HepG2 (cell line): ENCODE results near the gene ABHD15. TPM values are rescaled to one million over a fixed set of nuclear protein-coding genes. Genes with fewer than 3 reads are reported as not detected.

Experiments used
- ADNP ChIP-seq: sonication (generic); formaldehyde crosslinking; IDR thresholded peaks from 2 replicates; pipeline ENCODE4 v1.4.0; 2020; ENCODE audit warnings: missing genetic modification reagents
- ATAD3A ChIP-seq: sonication (generic); formaldehyde crosslinking; IDR thresholded peaks from 2 replicates; pipeline ENCODE4 v1.4.0; 2020; ENCODE audit warnings: missing genetic modification reagents
- FOXC1 ChIP-seq: sonication (generic); formaldehyde crosslinking; IDR thresholded peaks from 2 replicates; pipeline ENCODE4 v1.8.0; 2022; ENCODE audit warnings: mild to moderate bottlenecking, missing genetic modification reagents, borderline replicate concordance
- HBP1 ChIP-seq: IDR thresholded peaks from 2 replicates; pipeline ENCODE4 v1.6.1; 2016; ENCODE audit warnings: low read depth, control low read depth
- HCFC1 ChIP-seq: fragments of 150-350 bp; IDR thresholded peaks from 2 replicates; pipeline ENCODE4 v1.6.1; 2014; ENCODE audit warnings: low read depth, low read length
- HDAC1 ChIP-seq: sonication (generic); formaldehyde crosslinking; IDR thresholded peaks from 2 replicates; pipeline ENCODE4 v1.5.1; 2020; ENCODE audit warnings: mild to moderate bottlenecking, missing genetic modification reagents
- HMGXB3 ChIP-seq: sonication (generic); formaldehyde crosslinking; IDR thresholded peaks from 2 replicates; pipeline ENCODE4 v1.4.0; 2020; ENCODE audit warnings: missing genetic modification reagents, borderline replicate concordance
- MYPOP ChIP-seq: sonication (generic); formaldehyde crosslinking; IDR thresholded peaks from 2 replicates; pipeline ENCODE4 v1.8.1; 2023; ENCODE audit warnings: mild to moderate bottlenecking, moderate library complexity, missing genetic modification reagents
- NFKB2 ChIP-seq: sonication (generic); formaldehyde crosslinking; IDR thresholded peaks from 2 replicates; pipeline ENCODE4 v1.4.0; 2020; ENCODE audit warnings: missing genetic modification reagents, borderline replicate concordance
- PATZ1 ChIP-seq: sonication (generic); formaldehyde crosslinking; IDR thresholded peaks from 2 replicates; pipeline ENCODE4 v1.4.0; 2020; ENCODE audit warnings: missing genetic modification reagents
- PAWR ChIP-seq: sonication (generic); formaldehyde crosslinking; IDR thresholded peaks from 2 replicates; pipeline ENCODE4 v1.4.0; 2020; ENCODE audit warnings: missing genetic modification reagents, mild to moderate bottlenecking, borderline replicate concordance
- SAP130 ChIP-seq: IDR thresholded peaks from 2 replicates; pipeline ENCODE4 v1.6.1; 2016; ENCODE audit warnings: low read depth
- SP4 ChIP-seq: sonication (generic); formaldehyde crosslinking; IDR thresholded peaks from 2 replicates; pipeline ENCODE4 v1.8.1; 2023; ENCODE audit warnings: mild to moderate bottlenecking, missing genetic modification reagents
- ZMYM4 ChIP-seq: sonication (generic); formaldehyde crosslinking; IDR thresholded peaks from 2 replicates; pipeline ENCODE4 v1.8.1; 2023; ENCODE audit warnings: mild to moderate bottlenecking, missing genetic modification reagents
- ZNF331 ChIP-seq: sonication (generic); formaldehyde crosslinking; IDR thresholded peaks from 2 replicates; pipeline ENCODE4 v1.4.0; 2020; ENCODE audit warnings: missing genetic modification reagents
- ZNF441 ChIP-seq: sonication (generic); formaldehyde crosslinking; IDR thresholded peaks from 2 replicates; pipeline ENCODE4 v1.7.0; 2021; ENCODE audit warnings: missing genetic modification reagents, borderline replicate concordance
- ZNF468 ChIP-seq: sonication (generic); formaldehyde crosslinking; IDR thresholded peaks from 2 replicates; pipeline ENCODE4 v1.8.0; 2022; ENCODE audit warnings: mild to moderate bottlenecking, moderate library complexity, missing genetic modification reagents
- ZNF775 ChIP-seq: sonication (generic); formaldehyde crosslinking; IDR thresholded peaks from 2 replicates; pipeline ENCODE4 v1.4.0; 2020; ENCODE audit warnings: missing genetic modification reagents, mild to moderate bottlenecking, moderate library complexity, borderline replicate concordance
- ZSCAN9 ChIP-seq: IDR thresholded peaks from 2 replicates; pipeline ENCODE4 v1.6.1; 2016; ENCODE audit warnings: borderline replicate concordance
- polyA plus RNA-seq, 8 experiments: library from polyadenylated mRNA; depleted of rRNA in 3 of 8; stranded (reverse) in 7 of 8; unstranded in 1 of 8; fragments of >200 nt; fragmentation: Illumina TruSeq in 4 of 8; extraction: Trizol in 4 of 8; gene quantifications; 2 replicates each; pipeline versions ENCODE4 v1.2.1 to v1.2.3, GENCODE V29; 2011 to 2016; ENCODE audit warnings: low read depth in 4 of 8, missing spikeins in 1 of 8, mixed read lengths in 1 of 8; ENCODE audit not compliant: insufficient read depth in 1 of 8
- total RNA-seq, 5 experiments: library from RNA; depleted of rRNA; stranded (reverse); fragments of >200 nt; fragmentation: Illumina TruSeq; extraction: Trizol; gene quantifications; 2 replicates each; pipeline ENCODE4 v1.2.3, GENCODE V29; 2016; ENCODE audit warnings: low read depth in 1 of 5

The ABHD15 gene
- total and polyA plus RNA-seq, 2 of the 13 experiments (the other 11 are each of a cell fraction or from before 2014, with no cell fraction given), result 2.4 to 7.7 TPM

GRCh38 chr17:29593591-29594518 lies 27.0 kb upstream of the ABHD15 start (continued):
- peak; percentile 18; the same call in 1 of the 2 replicates for TF ChIP-seq PATZ1
- no peak for TF ChIP-seq ADNP (CRISPR knock-in tag)
- peak; percentile 67; the same call in 1 of the 2 replicates for TF ChIP-seq SAP130 (CRISPR knock-in tag)
- no peak for TF ChIP-seq ZNF775 (CRISPR knock-in tag)
- peak; percentile 94; the same call in 1 of the 2 replicates for TF ChIP-seq ATAD3A (CRISPR knock-in tag)
- TF ChIP-seq HBP1 (CRISPR knock-in tag), result peak; percentile 71; the same call in 1 of the 2 replicates
- TF ChIP-seq ZMYM4 (CRISPR knock-in tag), result no peak
- peak; percentile 51; the same call in 1 of the 2 replicates for TF ChIP-seq HMGXB3 (CRISPR knock-in tag)
- TF ChIP-seq ZNF441 (CRISPR knock-in tag), result 0 out of 2 replicates have a peak, but pooled peaks have one; percentile 38
- no peak for TF ChIP-seq HCFC1
- peak; percentile 57; the same call in 1 of the 2 replicates for TF ChIP-seq FOXC1 (CRISPR knock-in tag)
- TF ChIP-seq ZNF331 (CRISPR knock-in tag), result peak; percentile 38; the same call in 1 of the 2 replicates
- TF ChIP-seq ZNF468 (CRISPR knock-in tag), result no peak
- no peak for TF ChIP-seq PAWR
- peak; percentile 66; the same call in 1 of the 2 replicates for TF ChIP-seq ZSCAN9 (CRISPR knock-in tag)
- peak; percentile 56; the same call in 1 of the 2 replicates for TF ChIP-seq SP4 (CRISPR knock-in tag)
- no peak for TF ChIP-seq HDAC1 (CRISPR knock-in tag)
- no peak for TF ChIP-seq NFKB2 (CRISPR knock-in tag)
- 0 out of 2 replicates have a peak, but pooled peaks have one; percentile 22 for TF ChIP-seq MYPOP (CRISPR knock-in tag)
